GM18951 (cell line): ENCODE data around the gene MAGEB16.

ENCODE experiments used
- POLR2A ChIP-seq: IDR thresholded peaks from 4 replicates; pipeline ENCODE4 v1.6.1; 2011; ENCODE audit warnings: mild to moderate bottlenecking; ENCODE audit not compliant: insufficient read length, insufficient read depth; ENCODE audit errors: extremely low read depth
- in situ Hi-C: fragments of 300-500 bp; cut with MboI; formaldehyde crosslinking; loops from one replicate; pipeline ENCODE4 v1.12.0; 2022; ENCODE audit warnings: low sequenced_read_pairs, mixed read lengths, inconsistent platforms; ENCODE audit not compliant: unreplicated experiment

MAGEB16 gene

DNA sequence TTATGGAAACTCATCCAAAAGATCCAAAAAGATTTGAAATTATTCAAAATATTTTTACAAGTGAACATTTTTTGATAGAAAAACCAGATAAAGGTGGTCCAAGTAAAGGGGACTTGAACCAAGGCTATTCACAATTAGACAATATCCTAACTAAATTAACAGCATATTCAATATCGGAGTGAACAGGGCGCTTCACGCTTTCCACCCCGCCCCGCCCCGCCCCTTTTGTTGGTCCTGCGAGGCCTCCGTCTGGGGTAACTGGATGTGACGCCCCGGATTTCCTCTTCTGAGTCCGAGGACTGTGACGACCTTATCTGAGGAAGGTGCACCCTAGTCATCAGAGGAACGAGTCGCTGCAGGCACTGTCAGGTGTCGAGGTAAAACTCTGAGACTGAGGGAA, at the start of gene MAGEB16:
Gene MAGEB16 (plus strand): TSS at position 301 of the 400 bp plus-strand sequence. CDS start 3,855 bp downstream, outside the sequence.
- in situ Hi-C loops: no loop called here
- no peak for TF ChIP-seq POLR2A

DNA sequence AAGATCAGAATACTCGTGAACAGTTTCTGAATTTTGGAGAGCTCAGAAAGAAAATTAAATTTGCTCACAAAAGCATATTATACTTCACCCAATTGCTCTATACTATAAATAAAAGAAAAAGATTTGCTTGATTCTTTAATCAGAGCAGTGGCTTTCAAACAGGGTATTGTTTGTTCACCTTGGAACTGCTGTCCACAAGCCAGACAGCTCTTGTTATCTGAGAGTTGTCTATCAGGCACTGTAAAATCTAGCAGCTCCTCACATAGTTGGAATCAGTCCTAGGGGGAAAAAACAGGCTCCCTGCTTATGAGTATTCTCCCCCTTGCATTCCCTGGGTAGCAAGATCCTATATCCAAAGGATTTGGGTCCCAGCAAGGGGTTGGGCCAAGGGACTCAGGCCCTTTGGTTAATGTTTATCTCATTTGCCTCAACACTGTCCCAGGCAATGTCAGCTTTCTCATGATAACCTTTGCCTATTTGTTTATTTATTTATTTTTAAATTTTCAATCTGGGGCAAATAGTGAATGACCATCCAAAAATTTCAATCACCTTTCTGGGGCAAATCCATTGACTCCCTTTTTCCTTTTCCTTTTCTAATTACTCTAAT, 24.1 kb upstream of the MAGEB16 start:
- in situ Hi-C loops: no loop called here
- no peak for TF ChIP-seq POLR2A

DNA sequence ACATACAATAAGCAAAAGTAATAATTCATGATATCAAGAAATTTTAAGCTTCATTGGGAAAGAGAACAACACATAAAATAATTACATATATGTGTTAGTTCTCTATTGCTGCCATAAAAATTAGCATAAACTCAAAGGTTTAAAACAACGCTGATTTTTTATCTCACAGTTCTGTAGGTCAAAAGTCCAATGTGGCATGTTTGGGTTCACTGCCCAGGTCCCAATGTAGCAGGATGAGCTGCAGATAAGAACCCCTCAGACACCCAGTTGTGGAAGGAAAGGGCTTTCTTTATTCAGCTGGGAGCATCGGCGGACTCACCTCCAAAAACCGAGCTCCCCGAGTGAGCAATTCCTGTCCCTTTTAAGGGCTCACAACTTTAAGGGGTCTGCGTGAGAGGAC, 13.1 kb upstream of the MAGEB16 start:
- in situ Hi-C loops: no loop called here
- TF ChIP-seq POLR2A: no peak

DNA sequence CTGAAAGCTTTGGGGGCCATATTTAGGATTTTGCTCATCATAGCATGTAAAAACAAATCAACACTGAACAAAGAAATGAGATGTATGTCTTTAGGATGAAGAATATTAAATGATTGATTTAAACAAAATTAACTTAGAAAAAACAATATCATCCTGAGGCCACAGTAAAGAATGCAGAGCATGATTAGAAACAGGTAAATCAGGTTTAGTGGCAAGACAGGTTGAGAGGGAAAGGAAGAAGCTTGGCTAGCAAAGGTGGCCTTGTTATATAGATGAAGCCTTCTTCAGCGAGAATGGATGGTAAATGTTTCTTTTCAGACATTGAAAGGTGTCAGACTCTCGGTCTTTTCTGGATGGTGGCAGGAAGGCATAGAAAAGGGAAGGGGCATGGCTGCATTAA, 11.9 kb upstream of the MAGEB16 start:
- in situ Hi-C loops: no loop called here
- TF ChIP-seq POLR2A: no peak

DNA sequence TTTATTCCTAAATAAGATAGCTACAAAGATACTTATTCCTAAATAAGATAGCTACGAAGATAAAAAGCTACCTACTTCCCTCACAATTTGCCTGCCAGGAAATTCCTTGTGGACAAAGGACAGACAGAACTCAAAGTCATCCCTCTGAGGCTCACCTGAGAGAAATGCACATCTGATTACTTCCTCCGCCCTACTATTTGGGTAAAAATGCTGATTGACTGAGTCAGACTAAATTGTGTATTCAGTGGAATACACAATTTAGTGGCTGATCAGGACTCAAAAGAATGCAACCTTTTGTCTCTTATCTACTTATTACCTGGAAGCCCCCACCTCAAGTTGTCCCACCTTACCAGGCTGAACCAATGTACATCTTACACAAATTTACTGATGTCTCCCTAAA, 10.3 kb upstream of the MAGEB16 start:
- TF ChIP-seq POLR2A: no peak
- in situ Hi-C loops: no loop called here

DNA sequence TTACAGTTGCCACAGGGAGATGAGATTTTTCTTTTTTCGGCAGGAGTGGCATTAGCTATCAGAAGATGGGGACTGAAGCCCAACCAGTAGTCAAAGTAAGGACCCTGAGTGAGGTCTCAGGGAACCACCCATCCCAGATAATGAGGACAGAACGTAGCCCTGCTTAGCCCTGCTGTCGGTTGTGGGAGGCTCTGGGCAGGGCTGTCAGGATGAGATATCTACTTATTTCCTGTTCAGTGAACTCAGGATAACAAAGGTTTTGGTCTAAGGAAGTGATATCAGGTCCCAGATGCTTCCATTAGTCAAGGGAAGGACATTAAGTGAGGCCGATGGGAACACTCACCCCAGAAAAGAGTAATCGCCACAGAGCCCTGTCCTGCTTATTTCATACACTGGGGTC, 2.3 kb downstream of the MAGEB16 start:
- no peak for TF ChIP-seq POLR2A
- in situ Hi-C loops: no loop called here

DNA sequence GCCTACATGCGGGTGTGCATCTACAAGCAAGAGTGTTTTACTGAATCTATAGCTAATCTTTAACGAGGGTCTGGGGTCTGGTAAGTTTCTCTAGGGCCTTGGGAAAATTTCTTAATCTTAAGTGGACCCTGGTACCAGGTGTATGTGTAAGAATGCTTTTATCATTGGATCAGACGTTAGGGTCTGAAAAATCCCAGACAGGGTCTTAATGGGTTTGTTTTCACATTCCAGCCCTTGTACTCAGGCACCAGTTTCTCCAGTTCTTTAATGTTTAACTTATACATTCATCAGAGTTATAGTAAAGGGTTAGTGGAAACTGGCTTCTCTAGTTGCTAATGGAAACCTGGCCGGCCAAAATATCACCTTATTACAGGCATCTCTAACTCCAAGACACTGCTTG, 11.6 kb downstream of the MAGEB16 start:
- TF ChIP-seq POLR2A: no peak
- in situ Hi-C loops: no loop called here

DNA sequence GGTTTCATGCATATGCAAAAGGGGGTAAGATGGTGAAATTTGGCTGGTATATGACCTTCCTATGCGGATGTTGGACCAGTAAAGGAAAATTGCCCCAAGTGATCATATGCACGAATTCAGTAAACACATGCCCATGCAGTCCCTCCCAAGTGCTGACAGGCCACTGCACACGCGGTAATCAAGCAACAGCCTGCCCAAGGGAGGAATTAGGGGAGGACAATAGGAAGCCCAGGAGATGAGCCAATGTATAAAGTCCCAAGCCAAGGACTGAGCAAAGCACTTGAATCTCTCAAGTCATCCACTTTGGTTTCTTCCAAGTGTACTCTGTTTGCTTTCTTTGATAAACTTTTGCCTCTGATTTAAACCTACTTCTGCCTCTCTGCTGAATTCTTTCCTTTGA, 21.1 kb downstream of the MAGEB16 start:
- in situ Hi-C loops: no loop called here
- no peak for TF ChIP-seq POLR2A

DNA sequence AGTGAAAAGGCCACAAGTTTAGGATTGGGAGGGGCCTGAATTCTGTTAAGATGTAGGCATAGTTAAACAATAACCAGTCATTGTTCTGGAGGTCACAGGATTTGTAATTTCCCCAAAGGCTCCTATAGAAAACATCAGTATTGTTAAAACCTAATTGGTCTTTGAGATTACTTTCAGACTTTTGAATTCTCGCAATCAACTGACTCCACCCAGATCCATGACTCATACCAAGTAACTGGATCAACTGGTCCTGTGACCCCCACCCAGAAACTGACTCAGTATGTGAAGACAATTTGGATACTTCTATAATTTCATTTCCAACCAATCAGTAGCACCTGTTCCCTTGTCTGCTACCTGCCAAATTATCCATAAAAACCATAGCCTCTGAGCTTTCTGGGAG, 28.4 kb downstream of the MAGEB16 start:
- in situ Hi-C loops: no loop called here

DNA sequence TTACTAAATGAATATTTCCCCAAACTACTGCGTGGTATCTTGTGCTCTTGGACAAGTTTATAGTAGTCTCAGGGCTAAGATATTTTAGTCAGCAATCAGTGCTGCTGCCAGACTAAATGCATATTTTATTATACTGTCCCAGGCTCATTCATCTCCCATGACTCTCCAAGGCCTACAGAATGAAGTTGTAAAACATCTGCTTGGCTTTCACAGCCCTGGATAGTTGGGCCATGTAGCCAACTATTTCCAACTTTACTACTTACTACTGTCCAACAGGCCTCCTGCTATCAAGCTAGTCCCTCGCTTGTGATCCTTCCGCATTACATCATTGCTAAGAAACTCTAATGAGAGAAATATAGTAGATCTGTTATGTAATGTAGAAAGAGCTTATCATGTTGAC, 31.4 kb downstream of the MAGEB16 start:
- no peak for TF ChIP-seq POLR2A
- in situ Hi-C loops: no loop called here

More for the DNA sequence above, 28.4 kb downstream of the MAGEB16 start:
- no peak for TF ChIP-seq POLR2A

DNA sequence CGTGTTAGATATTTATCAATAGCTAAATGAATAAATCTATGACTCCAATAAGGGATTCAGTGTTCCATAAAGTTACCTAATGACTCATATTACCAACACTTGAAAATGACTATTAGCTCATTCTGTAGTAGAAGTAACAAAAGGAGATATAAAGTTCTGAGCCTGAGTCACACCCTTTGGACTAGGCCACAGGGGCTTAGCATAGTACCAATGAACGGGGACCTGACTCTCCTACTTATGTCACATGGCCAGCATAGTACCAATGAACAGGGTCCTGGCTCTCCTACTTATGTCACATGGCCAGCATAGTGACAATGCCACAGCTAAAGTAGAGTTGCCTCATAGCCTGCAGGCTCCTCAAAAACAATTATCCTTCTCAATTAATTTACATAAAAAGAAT, 43.7 kb downstream of the MAGEB16 start:
- in situ Hi-C loops: no loop called here
- TF ChIP-seq POLR2A: no peak

DNA sequence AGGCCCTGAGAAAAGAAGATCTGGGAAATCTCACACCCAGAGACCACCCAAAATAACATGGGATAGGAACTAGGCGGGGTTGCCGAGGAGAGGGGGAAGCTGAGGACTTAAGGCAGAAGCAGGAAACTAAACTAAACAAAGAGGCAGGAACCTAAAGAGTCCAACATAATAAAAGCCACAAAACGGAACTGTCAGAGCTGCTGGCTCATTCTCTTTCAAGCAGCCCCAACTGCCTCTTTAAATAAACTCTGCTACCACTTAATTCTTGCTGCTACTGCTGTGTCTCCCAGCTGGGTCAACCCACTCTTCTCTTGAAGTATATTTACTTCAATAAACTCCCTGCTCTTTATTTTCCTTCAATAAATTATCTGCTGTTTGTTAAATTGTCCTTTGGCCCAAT, 44.5 kb downstream of the MAGEB16 start:
- TF ChIP-seq POLR2A: no peak
- in situ Hi-C loops: no loop called here

DNA sequence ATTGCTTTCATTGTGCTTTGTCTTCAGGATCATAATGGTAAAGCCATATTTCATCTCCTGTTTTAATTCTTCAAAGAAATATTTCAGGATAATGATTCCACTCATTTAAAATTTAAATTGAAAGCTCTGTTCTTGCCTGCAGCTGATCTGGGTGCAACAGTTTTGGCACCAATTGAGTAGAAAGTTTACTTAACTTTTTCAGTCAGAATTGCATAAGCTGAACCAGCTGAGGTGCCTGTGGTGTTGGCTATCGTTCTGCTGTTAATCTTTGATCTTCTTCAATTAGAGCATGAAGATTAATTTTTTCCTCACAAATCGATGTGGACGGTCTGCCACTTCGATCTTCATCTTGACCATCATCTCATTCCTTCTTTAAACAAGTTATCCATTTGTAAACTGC, 49.6 kb downstream of the MAGEB16 start:
- in situ Hi-C loops: no loop called here

More for the DNA sequence above, 49.6 kb downstream of the MAGEB16 start:
- no peak for TF ChIP-seq POLR2A
